ENCODE measurements around the gene CYBC1. TPM values are rescaled to one million over a fixed set of nuclear protein-coding genes. Genes with fewer than 3 reads are reported as not detected.

Gene CYBC1
- total RNA-seq, 1 donor from 2014 or later: 115 TPM

GRCh38 chr17:82411396-82412053 lies 39.0 kb downstream of the CYBC1 start:
- H3K27ac Mint-ChIP-seq (ENCODE audit: unreplicated experiment): no peak overlapping the region
- H3K4me3 Mint-ChIP-seq: peak overlapping the region; percentile 44
- TF ChIP-seq, protein P1, sequence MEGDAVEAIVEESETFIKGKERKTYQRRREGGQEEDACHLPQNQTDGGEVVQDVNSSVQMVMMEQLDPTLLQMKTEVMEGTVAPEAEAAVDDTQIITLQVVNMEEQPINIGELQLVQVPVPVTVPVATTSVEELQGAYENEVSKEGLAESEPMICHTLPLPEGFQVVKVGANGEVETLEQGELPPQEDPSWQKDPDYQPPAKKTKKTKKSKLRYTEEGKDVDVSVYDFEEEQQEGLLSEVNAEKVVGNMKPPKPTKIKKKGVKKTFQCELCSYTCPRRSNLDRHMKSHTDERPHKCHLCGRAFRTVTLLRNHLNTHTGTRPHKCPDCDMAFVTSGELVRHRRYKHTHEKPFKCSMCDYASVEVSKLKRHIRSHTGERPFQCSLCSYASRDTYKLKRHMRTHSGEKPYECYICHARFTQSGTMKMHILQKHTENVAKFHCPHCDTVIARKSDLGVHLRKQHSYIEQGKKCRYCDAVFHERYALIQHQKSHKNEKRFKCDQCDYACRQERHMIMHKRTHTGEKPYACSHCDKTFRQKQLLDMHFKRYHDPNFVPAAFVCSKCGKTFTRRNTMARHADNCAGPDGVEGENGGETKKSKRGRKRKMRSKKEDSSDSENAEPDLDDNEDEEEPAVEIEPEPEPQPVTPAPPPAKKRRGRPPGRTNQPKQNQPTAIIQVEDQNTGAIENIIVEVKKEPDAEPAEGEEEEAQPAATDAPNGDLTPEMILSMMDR (conservative IDR thresholded peaks at IDR 0.05): no peak
- no peak for DNase-seq (ENCODE audit: low read depth, low spot score)
- no peaks in the 10 kb centered on the region for H3K27me3 Mint-ChIP-seq (ENCODE audit: low read depth)
- H3K36me3 Mint-ChIP-seq (ENCODE audit: low read depth): no peaks in the 10 kb centered on the region
- no peaks in the 10 kb centered on the region for H3K9me3 Mint-ChIP-seq
- peaks cover 8% of the 10 kb centered on the region for H3K4me1 Mint-ChIP-seq

DNA sequence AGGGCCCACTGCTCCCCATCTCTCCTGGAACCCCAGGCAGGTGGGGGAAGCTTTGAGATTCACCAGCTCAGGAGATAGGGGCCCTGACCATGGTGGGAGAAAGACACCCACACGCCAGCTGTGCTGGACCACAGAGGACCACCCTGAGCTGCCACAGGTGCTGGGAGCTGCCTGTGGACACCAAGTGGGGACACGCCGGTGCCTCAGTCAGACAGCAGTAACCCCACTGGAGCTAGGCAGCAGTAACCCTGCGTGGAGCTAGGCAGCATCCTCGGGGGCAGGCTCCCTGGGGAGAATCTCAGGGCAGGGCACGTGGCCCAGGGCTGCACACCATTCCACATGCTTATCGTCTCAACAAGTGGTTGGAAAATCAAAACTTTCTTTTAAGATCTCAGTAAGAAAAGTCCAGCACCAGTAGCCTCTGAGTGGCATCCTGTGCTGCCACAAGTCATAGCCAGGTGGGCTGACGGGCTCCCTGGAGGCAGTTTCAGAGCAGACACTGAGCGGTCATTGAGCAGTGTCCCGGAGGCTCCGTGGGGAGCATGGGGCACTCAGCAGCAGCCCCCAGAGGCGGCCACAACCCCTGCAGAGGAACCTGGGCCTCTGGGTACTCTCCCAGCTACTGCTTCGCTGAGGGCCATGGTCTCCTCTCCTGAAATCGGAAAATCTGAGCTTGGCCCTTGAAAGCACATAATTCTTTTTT lies 40.4 kb downstream of the CYBC1 start:
- Mint-ChIP-seq H3K9me3 (no peaks in the 10 kb centered on the region), H3K4me1 (peaks cover 7% of the 10 kb centered on the region), H3K27ac (ENCODE audit: unreplicated experiment) (no peak overlapping the region), H3K4me3 (no peak overlapping the region), H3K27me3 (ENCODE audit: low read depth) (no peaks in the 10 kb centered on the region), H3K36me3 (ENCODE audit: low read depth) (no peaks in the 10 kb centered on the region)
- DNase-seq (ENCODE audit: low read depth, low spot score): no peak
- TF ChIP-seq, protein P1 (conservative IDR thresholded peaks at IDR 0.05): no peak

- no peaks in the 10 kb centered on the region for H3K9me3 Mint-ChIP-seq
- no peak overlapping the region for H3K27ac Mint-ChIP-seq (ENCODE audit: unreplicated experiment)
- no peak for DNase-seq (ENCODE audit: low read depth, low spot score)
- H3K27me3 Mint-ChIP-seq (ENCODE audit: low read depth): no peaks in the 10 kb centered on the region
- no peaks in the 10 kb centered on the region for H3K4me1 Mint-ChIP-seq
- H3K4me3 Mint-ChIP-seq: no peak overlapping the region
- H3K36me3 Mint-ChIP-seq (ENCODE audit: low read depth): no peaks in the 10 kb centered on the region
- TF ChIP-seq, protein P1 (conservative IDR thresholded peaks at IDR 0.05): no peak
Observed at GRCh38 chr17:82408938-82409318, 41.6 kb downstream of the CYBC1 start.

GRCh38 chr17:82408288-82408937 lies 42.1 kb downstream of the CYBC1 start:
- H3K36me3 Mint-ChIP-seq (ENCODE audit: low read depth): no peaks in the 10 kb centered on the region
- no peak overlapping the region for H3K4me3 Mint-ChIP-seq
- TF ChIP-seq, protein P1 (conservative IDR thresholded peaks at IDR 0.05): no peak

DNA sequence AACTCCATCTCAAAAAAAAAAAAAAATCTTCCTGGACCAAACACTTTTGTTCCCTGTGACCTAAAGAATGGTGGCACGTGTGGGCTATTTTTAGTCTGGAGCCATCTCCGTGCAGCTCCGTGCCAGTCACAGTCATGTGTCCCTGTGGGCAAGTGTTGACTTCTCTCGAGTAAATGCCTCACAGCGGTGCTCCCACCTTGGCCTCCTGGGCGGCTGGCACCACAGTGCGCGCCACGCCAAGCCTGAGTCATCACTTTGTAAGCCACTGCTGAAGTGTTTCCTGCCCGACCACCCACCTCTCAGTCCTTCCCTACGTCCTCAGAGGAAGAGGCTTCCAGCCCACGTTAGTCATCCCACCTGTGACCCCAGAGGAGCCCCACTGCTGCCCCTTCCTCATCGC lies 43.3 kb downstream of the CYBC1 start:
- no peaks in the 10 kb centered on the region for H3K9me3 Mint-ChIP-seq
- no peak overlapping the region for H3K27ac Mint-ChIP-seq (ENCODE audit: unreplicated experiment)
- DNase-seq (ENCODE audit: low read depth, low spot score): no peak
- no peaks in the 10 kb centered on the region for H3K36me3 Mint-ChIP-seq (ENCODE audit: low read depth)
- H3K4me1 Mint-ChIP-seq: no peaks in the 10 kb centered on the region
- H3K27me3 Mint-ChIP-seq (ENCODE audit: low read depth): no peaks in the 10 kb centered on the region
- TF ChIP-seq, protein P1 (conservative IDR thresholded peaks at IDR 0.05): no peak
- H3K4me3 Mint-ChIP-seq: no peak overlapping the region

More at GRCh38 chr17:82408288-82408937, 42.1 kb downstream of the CYBC1 start:
- peak overlapping the region; percentile 83 for H3K27ac Mint-ChIP-seq (ENCODE audit: unreplicated experiment)
- H3K27me3 Mint-ChIP-seq (ENCODE audit: low read depth): no peaks in the 10 kb centered on the region
- H3K4me1 Mint-ChIP-seq: no peaks in the 10 kb centered on the region
- no peaks in the 10 kb centered on the region for H3K9me3 Mint-ChIP-seq
- DNase-seq (ENCODE audit: low read depth, low spot score): no peak
